ENCODE data around the gene PRRX1.

- TF ChIP-seq POLR2A (IDR thresholded peaks at IDR 0.05; ENCODE audit: extremely low read depth, insufficient read length) (no peak), CTCF (IDR thresholded peaks at IDR 0.05; ENCODE audit: low read depth, low read length) (no peak)
Measured at GRCh38 chr1:170634824-170635410, 29.0 kb upstream of the PRRX1 start.
